Cerebellar nuclear complex (tissue), 1 donor: ENCODE results near the gene CALD1.

Experiments
- DNase-seq, 2 experiments: peaks; one replicate each; lab custom pipeline; 2025; lab: John Stamatoyannopoulos, UW

Gene CALD1

GRCh38 chr7:134787064-134787463, 7.6 kb downstream of the CALD1 start:
- DNase-seq = no peak

GRCh38 chr7:134787720-134788119, 8.3 kb downstream of the CALD1 start:
- no peak for DNase-seq

- DNase-seq = no peak
Observed at GRCh38 chr7:134788191-134788590, 8.8 kb downstream of the CALD1 start.

- no peak for DNase-seq
Observed at GRCh38 chr7:134789967-134790685, 10.7 kb downstream of the CALD1 start.

GRCh38 chr7:134792968-134793367, 13.5 kb downstream of the CALD1 start:
- no peak for DNase-seq

GRCh38 chr7:134795231-134795630, 15.8 kb downstream of the CALD1 start:
- no peak for DNase-seq

GRCh38 chr7:134798155-134798554, 18.7 kb downstream of the CALD1 start:
- no peak for DNase-seq

- no peak for DNase-seq
Observed at GRCh38 chr7:134799377-134799776, 19.9 kb downstream of the CALD1 start.

GRCh38 chr7:134802762-134803161, 23.3 kb downstream of the CALD1 start:
- no peak for DNase-seq

GRCh38 chr7:134804351-134804750, 24.9 kb downstream of the CALD1 start:
- DNase-seq = no peak

- no peak for DNase-seq
Observed at GRCh38 chr7:134804854-134805253, 25.4 kb downstream of the CALD1 start.

- no peak for DNase-seq
Observed at GRCh38 chr7:134806197-134806596, 26.8 kb downstream of the CALD1 start.

- DNase-seq = no peak
Observed at GRCh38 chr7:134809616-134810015, 30.2 kb downstream of the CALD1 start.

- DNase-seq = no peak
Observed at GRCh38 chr7:134811765-134812164, 32.3 kb downstream of the CALD1 start.

GRCh38 chr7:134813663-134814396, 34.4 kb downstream of the CALD1 start:
- DNase-seq = no peak

GRCh38 chr7:134814730-134815364, 35.4 kb downstream of the CALD1 start:
- DNase-seq = no peak

- DNase-seq = no peak
Observed at GRCh38 chr7:134818613-134819345, 39.3 kb downstream of the CALD1 start.

GRCh38 chr7:134819401-134819800, 40.0 kb downstream of the CALD1 start:
- no peak for DNase-seq

- DNase-seq = no peak
Observed at GRCh38 chr7:134820295-134820694, 40.9 kb downstream of the CALD1 start.

GRCh38 chr7:134820778-134821177, 41.3 kb downstream of the CALD1 start:
- no peak for DNase-seq

- DNase-seq = no peak
Observed at GRCh38 chr7:134823400-134823799, 44.0 kb downstream of the CALD1 start.

GRCh38 chr7:134825666-134826065, 46.2 kb downstream of the CALD1 start:
- DNase-seq = no peak
